Epithelial cell of proximal tubule (primary cell): Measurements from ENCODE around the gene MAPKAP1. TPM values are rescaled to one million over a fixed set of nuclear protein-coding genes. Genes with fewer than 3 reads are reported as not detected.

Source experiments
- DNase-seq: peaks from one replicate; pipeline ENCODE4 v3.0.0-alpha.2; 2011; ENCODE audit warnings: low read depth
- H3K4me3 ChIP-seq: 2 replicates; pipeline ENCODE4 v1.5.1; 2011; ENCODE audit warnings: low read depth, mild to moderate bottlenecking, low read length
- CTCF ChIP-seq: conservative IDR thresholded peaks from 2 replicates; pipeline ENCODE4 v1.5.1; 2012; ENCODE audit warnings: low read depth, mild to moderate bottlenecking, low read length
- total RNA-seq: library from RNA; depleted of rRNA; stranded (reverse); fragments of >200 nt; gene quantifications from 2 replicates; pipeline ENCODE4 v1.2.3, GENCODE V29; 2015

Gene MAPKAP1
- total RNA-seq, 1 donor from 2014 or later: 100 TPM

GRCh38 chr9:125637241-125637640 lies 69.8 kb downstream of the MAPKAP1 start:
- TF ChIP-seq CTCF: no peak
- no peak for DNase-seq
- H3K4me3 ChIP-seq: no peak overlapping the region

GRCh38 chr9:125635888-125636287 lies 71.1 kb downstream of the MAPKAP1 start:
- TF ChIP-seq CTCF: no peak
- no peak for DNase-seq
- H3K4me3 ChIP-seq: no peak overlapping the region

GRCh38 chr9:125634040-125634717 lies 72.8 kb downstream of the MAPKAP1 start:
- DNase-seq: no peak
- H3K4me3 ChIP-seq: no peak overlapping the region

GRCh38 chr9:125633116-125633745 lies 73.8 kb downstream of the MAPKAP1 start:
- TF ChIP-seq CTCF: no peak
- no peak overlapping the region for H3K4me3 ChIP-seq
- no peak for DNase-seq

More at GRCh38 chr9:125634040-125634717, 72.8 kb downstream of the MAPKAP1 start:
- TF ChIP-seq CTCF: no peak

- peak; percentile 48 for DNase-seq
- TF ChIP-seq CTCF: no peak
- H3K4me3 ChIP-seq: no peak overlapping the region
These were observed 74.5 kb downstream of the MAPKAP1 start for GRCh38 chr9:125632321-125633115.

- H3K4me3 ChIP-seq: no peak overlapping the region
- TF ChIP-seq CTCF: peak; percentile 70
- DNase-seq: no peak
These were observed 75.5 kb downstream of the MAPKAP1 start for GRCh38 chr9:125631391-125632085.
